Endothelial cell (in vitro differentiated cells): Measurements from ENCODE around the gene SFMBT2. TPM values are rescaled to one million over a fixed set of nuclear protein-coding genes. Genes with fewer than 3 reads are reported as not detected.

Experiments
- DNase-seq: peaks from one replicate; pipeline ENCODE4 v3.0.0; 2021; ENCODE audit warnings: low spot score
- H3K27ac Mint-ChIP-seq: one replicate; pipeline ENCODE4 v1.8.0; 2021; ENCODE audit warnings: mixed read lengths, inconsistent platforms; ENCODE audit not compliant: unreplicated experiment
- H3K27me3 Mint-ChIP-seq: one replicate; pipeline ENCODE4 v1.8.0; 2021; ENCODE audit warnings: mild to moderate bottlenecking, moderate library complexity, mixed read lengths, inconsistent platforms; ENCODE audit not compliant: unreplicated experiment
- H3K36me3 Mint-ChIP-seq: one replicate; pipeline ENCODE4 v1.8.0; 2021; ENCODE audit warnings: mild to moderate bottlenecking, low read depth, mixed read lengths, inconsistent platforms; ENCODE audit not compliant: unreplicated experiment
- H3K4me1 Mint-ChIP-seq: one replicate; pipeline ENCODE4 v1.8.0; 2021; ENCODE audit warnings: mild to moderate bottlenecking, mixed read lengths, inconsistent platforms; ENCODE audit not compliant: unreplicated experiment
- H3K4me3 Mint-ChIP-seq: one replicate; pipeline ENCODE4 v1.8.0; 2021; ENCODE audit warnings: mild to moderate bottlenecking, mixed read lengths, inconsistent platforms; ENCODE audit not compliant: unreplicated experiment
- H3K9me3 Mint-ChIP-seq: one replicate; pipeline ENCODE4 v1.8.0; 2021; ENCODE audit warnings: mixed read lengths, inconsistent platforms; ENCODE audit not compliant: unreplicated experiment
- CTCF ChIP-seq: fragments of 200-600 bp; sonication (generic); IDR thresholded peaks from one replicate; pipeline ENCODE4 v1.5.0; 2021; ENCODE audit warnings: antibody characterized with exemption; ENCODE audit not compliant: unreplicated experiment
- total RNA-seq: library from RNA; stranded (reverse); fragmentation: NEBNext Ultra II Directional; extraction: Animal tissue kit (Norgen Biotek cat#: 25700); gene quantifications from one replicate; pipeline ENCODE4 v1.2.1, GENCODE V29; 2021; ENCODE audit not compliant: unreplicated experiment

SFMBT2 gene
- total RNA-seq, 1 donor from 2014 or later, result 16.0 TPM

GRCh38 chr10:7380704-7381241 lies 30.1 kb downstream of the SFMBT2 start:
- Mint-ChIP-seq H3K9me3 (no peaks in the 10 kb centered on the region), H3K4me3 (no peak overlapping the region), H3K4me1 (peaks cover 11% of the 10 kb centered on the region), H3K36me3 (peaks cover 27% of the 10 kb centered on the region), H3K27me3 (peaks cover 3% of the 10 kb centered on the region), H3K27ac (no peak overlapping the region)
- no peak for DNase-seq
- TF ChIP-seq CTCF, result no peak

- Mint-ChIP-seq H3K27me3 (peaks cover 3% of the 10 kb centered on the region), H3K27ac (no peak overlapping the region), H3K4me3 (peak overlapping the region; percentile 42), H3K9me3 (no peaks in the 10 kb centered on the region), H3K4me1 (peaks cover 6% of the 10 kb centered on the region), H3K36me3 (peaks cover 34% of the 10 kb centered on the region)
- no peak for DNase-seq
- TF ChIP-seq CTCF, result no peak
Observed at GRCh38 chr10:7378602-7379403, 32.0 kb downstream of the SFMBT2 start.

- H3K4me3 Mint-ChIP-seq, result peak overlapping the region; percentile 47
- H3K4me1 Mint-ChIP-seq, result peaks cover 6% of the 10 kb centered on the region
- H3K9me3 Mint-ChIP-seq, result no peaks in the 10 kb centered on the region
- H3K27me3 Mint-ChIP-seq, result peaks cover 3% of the 10 kb centered on the region
- no peak for TF ChIP-seq CTCF
- DNase-seq, result no peak
- H3K36me3 Mint-ChIP-seq, result peaks cover 45% of the 10 kb centered on the region
- H3K27ac Mint-ChIP-seq, result no peak overlapping the region
Observed at GRCh38 chr10:7377614-7378248, 33.1 kb downstream of the SFMBT2 start.

GRCh38 chr10:7374795-7375194 lies 36.0 kb downstream of the SFMBT2 start:
- Mint-ChIP-seq H3K36me3 (peaks cover 45% of the 10 kb centered on the region), H3K27me3 (no peaks in the 10 kb centered on the region), H3K9me3 (no peaks in the 10 kb centered on the region), H3K4me3 (no peak overlapping the region), H3K27ac (no peak overlapping the region), H3K4me1 (no peaks in the 10 kb centered on the region)
- no peak for DNase-seq
- TF ChIP-seq CTCF, result no peak

GRCh38 chr10:7373039-7373438 lies 37.8 kb downstream of the SFMBT2 start:
- H3K27ac Mint-ChIP-seq, result no peak overlapping the region
- H3K9me3 Mint-ChIP-seq, result no peaks in the 10 kb centered on the region
- DNase-seq, result no peak
- H3K4me3 Mint-ChIP-seq, result peak overlapping the region; percentile 4
- no peaks in the 10 kb centered on the region for H3K27me3 Mint-ChIP-seq
- H3K4me1 Mint-ChIP-seq, result no peaks in the 10 kb centered on the region
- peaks cover 40% of the 10 kb centered on the region for H3K36me3 Mint-ChIP-seq
- TF ChIP-seq CTCF, result no peak
